GM18508 (cell line): Measurements from ENCODE around the gene NT5C1A.

ENCODE experiments used
- ATAC-seq: cut with Tn5 transposase; IDR thresholded peaks from one replicate; pipeline ENCODE4 v1.9.1; 2021; ENCODE audit warnings: moderate number of reproducible peaks; ENCODE audit not compliant: insufficient read depth, unreplicated experiment

Gene NT5C1A

DNA sequence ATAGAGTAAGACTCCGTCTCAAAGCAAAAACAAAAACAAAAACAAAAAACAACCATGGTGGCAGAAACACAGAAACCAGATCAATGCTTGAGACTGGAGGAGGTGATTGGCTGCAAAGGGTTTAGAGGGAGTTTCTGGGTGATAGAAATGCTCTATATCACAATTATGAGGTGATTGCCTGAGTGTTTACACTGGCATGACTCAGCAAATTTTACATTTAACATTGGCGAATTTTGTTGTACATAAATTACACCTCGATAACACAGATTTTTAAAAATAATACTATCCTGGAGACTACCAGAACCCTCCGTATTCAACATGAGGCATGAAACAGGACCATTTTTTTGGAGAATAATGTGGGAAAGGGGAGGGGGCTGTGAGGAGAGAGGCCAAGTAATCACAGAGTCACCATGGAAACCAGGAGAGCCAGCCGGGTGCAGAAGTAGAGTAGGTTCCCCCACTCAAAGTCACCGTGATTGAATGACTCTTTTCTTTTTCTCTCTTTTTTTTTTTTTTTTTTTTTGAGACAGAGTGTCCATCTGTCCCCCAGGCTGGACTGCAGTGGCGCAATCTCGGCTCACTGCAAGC lies 56.7 kb downstream of the NT5C1A start:
- ATAC-seq = no peak

DNA sequence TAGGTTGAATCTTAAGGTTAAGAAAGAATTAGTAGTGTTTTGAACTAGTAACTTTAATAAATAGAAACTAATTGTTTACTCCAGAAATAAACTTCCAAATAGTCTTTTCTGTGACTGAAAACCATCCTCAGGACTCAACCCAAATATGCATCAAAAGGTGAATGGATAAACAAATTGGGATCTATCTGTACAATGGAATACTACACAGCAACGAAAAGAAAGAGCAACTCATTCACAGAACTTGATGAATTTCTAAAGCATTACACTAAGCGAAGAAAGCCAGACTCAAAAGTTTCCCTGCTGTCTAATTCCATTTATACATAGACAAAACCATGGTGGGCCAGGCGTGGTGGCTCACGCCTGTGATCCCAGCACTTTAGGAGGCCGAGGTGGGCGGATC lies 57.4 kb downstream of the NT5C1A start:
- ATAC-seq = no peak

DNA sequence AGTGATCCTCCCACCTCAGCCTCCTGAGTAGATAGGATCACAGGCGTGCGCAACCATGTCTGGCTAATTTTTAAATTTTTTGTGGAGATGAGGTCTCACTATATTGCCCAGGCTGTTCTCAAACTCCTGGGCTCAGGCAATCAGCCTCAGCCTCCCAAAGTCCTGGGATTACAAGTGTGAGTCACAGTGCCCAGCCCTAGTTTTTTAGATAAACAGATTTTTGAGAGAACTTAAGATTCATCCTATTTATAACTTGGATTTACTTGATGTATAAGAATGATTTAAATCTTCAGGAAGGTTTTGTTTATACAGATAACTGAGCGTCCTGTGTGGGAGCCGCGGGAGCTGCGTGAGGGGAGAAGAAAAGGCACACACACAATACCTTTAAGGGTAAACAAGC lies 58.7 kb downstream of the NT5C1A start:
- ATAC-seq = no peak

DNA sequence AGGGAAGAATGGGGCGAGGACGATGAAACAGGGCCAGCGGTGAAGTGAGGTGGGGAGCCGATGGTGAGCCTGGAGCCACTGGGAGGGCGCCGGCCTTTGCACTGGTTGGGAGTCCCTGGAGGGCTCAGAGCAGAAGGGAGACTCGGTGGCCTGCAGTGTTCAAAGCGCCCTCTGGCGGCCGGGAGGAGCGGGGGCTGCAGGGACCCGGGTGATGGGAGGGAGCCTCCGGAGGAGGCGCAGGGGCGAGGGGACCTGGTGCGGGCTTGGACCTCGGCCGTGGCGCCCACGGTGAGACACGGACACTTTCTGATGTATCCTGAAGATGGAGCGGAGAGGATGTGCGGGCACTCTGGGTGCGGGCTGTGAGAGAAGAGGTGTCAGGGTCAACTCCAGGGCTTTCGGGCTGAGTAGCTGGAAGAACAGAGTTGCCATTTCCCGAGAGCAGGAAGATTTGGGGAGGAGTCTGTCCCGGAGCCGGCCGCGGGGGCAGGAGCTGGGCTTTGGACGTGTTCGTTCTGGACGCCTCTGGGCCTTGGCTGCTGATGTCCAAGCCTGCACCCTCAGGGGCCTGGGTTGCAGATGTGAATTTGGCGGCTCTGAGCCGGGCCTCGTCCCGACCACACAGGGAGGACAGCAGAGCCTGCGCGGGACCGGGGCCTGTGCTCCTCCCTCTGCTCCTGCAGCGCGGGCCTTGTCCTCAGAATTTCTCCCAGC lies 62.1 kb downstream of the NT5C1A start:
- no peak for ATAC-seq
